Kidney tubule cell (primary cell): Measurements from ENCODE around the gene VAMP1.
"Not testable (repeated sequence)": the region's sequence is repeated elsewhere in the genome, so short reads cannot be mapped to it uniquely, and the experiment has no call there.

ENCODE experiments used
- DNase-seq: peaks from one replicate; pipeline ENCODE4 v3.0.0-alpha.2; 2018; ENCODE audit warnings: low spot score

The VAMP1 gene, protein sequence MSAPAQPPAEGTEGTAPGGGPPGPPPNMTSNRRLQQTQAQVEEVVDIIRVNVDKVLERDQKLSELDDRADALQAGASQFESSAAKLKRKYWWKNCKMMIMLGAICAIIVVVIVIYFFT

DNA sequence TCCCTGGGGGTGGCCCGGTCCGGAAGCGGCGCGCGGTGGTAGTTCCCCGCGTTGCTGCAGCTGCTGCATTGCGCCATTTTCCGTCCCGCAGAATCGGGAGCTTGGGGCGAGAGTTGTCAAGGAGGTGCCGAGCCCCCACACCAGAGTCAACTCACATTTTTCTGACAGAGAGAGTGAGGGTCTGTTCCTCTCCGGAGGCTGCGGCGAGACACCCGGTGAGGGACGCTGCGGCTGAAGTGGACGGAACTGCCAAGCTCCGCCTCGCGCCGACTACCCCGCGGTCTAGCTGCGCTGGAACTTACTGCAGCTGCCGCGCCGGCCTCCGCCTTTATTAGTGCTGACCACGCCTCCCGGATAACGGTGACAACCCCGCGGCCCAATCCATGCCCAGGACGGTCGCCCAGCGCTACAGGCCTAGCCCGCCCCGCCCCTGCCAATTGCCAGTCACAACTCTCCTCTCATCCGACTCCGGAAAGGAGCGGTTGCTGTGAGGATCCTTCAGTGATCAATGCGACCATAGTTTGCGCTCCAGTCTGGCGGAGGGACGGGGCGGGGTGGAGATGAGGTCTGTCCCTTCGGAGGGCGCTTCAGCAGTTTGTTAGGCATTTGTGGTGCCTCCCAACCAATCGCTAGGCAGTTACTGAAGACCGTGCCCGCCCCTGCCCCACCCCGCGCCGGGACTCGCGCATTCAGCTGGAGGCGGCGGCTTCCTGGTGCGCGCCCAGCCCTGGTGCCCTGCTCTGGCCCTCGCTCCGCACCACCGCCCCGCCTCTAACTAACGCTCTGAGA, at the start of gene VAMP1:
VAMP1 (minus strand) TSS at position 303 of the 789 bp plus-strand sequence; CDS start at position 157, 146 bp downstream.
- DNase-seq, result peak; percentile 95

DNA sequence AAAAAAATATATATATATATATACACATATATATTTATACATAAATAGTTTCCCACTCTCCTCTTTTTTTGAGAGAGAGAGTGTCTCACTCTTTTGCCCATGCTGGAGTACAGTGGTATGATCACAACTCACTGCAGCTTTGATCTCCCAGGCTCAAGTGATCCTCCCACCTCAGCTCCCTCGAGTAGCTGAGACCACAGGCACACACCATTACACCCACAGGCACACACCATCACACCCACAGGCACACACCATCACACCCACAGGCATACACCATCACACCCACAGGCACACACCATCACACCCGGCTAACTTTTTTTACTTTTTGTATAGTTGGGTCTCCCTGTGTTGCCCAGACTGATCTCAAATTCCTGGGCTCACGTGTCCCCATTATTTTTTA, 49.7 kb upstream of the VAMP1 start:
- DNase-seq, result no peak

DNA sequence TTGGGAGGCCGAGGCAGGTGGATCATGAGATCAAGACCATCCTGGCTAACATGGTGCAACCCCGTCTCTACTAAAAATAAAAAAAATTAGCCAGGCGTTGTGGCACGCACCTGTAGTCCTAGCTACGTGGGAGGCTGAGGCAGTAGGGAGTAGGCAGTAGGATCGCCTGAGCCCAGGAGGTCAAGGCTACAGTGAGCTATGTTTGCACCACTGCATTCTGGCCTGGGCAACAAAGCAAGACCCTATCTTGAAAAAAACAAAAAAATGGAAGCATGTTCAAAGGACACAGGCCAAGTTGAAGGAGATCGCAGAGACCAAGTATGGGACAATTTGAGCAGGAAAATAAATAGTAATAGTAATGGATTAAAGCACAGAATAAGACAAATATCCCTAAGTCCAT, 37.6 kb upstream of the VAMP1 start:
- no peak for DNase-seq

DNA sequence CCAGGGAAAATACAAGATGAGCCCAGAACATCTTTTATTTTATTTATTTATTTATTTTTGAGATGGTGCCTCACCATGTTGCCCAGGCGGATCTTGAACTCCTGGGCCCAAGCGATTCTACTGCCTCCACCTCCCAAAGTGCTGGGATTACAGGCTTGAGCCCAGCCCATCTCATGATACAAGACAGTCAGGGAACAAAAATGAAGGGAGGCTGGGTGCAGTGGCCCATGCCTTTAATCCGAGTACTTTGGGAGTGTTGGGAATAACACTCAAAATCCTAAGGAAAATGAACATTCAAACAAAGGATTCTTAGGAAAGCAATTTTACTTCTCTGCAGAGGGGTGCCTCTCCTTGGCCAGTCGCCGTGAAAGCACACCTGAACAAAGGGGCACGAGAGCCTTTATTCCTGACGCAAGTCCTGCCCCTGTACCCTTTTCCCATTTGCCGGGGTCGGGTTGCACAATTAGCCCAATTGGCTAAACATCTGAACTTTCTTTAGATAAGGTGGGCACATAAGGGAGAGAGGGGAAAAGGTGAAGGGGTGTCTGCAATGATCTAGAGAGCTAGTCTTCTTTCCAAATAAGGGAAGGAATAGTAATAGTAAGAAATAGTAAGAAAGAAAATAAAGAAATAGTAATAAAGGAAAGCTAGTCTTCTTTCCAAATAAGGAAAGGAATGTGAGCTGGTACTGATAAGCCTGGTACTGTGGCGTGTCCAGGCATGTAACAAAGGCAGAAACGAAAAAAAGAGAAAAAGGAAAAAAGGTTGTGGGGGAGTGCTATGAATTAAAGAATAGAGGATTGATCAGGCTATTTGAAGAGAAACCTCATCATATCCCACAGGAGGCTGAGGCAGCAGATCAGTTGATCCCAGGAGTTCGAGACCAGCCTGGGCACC, 36.9 kb upstream of the VAMP1 start:
- DNase-seq, result no peak

DNA sequence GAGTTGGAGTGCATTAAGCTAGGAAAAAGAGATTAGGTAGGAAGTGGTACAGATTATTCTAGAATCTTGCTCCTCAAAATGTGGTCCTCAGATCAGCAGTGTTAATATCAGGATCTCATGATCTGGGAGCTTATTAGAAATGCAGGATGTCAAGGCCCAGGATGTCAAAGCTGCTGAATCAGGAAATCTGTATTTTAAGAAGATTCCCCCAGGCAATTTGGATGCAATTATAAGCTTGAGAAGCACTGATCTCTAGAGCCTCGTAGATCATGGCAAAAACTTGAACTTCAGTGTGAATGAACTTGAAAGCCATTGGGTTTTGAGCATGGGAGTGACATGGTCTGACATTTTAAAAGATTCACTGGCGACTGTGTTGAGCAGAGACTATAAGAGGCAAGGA, 30.0 kb upstream of the VAMP1 start:
- no peak for DNase-seq

DNA sequence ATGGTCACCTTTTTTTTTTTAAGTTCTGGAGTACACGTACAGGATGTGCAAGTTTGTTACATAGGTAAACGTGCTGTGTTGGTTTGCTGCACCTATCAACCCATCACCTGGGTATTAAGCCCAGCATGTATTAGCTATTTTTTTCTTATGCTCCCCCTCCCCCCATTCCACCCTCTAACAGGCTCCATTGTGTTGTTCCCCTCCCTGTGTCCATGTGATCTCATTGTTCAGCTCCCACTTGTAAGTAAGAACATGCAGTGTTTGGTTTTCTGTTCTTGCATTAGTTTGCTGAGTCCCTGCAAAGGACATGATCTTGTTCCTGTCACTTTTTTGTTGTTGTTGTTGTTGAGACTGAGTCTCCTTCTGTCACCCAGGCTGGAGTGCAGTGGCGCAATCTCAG, 26.8 kb upstream of the VAMP1 start:
- DNase-seq, result not testable (repeated sequence)

DNA sequence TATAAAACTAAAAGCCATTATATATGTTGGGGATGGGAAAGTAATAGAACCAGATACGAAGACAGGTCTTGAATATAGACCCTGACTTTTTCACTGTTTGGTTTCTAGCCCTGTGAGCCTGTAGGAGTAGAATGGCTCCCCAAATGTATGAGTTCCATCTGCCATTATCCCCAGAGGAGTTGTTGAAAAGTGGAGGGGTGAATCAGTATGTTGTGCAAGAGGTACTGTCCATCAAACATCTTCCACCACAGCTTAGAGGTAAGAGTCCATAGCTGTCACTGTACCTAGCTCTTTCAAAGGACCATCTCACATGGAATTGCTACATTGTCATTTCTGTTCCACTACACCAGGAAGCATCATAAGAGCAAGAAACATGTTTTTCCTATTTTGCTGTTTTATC, 24.5 kb upstream of the VAMP1 start:
- no peak for DNase-seq

DNA sequence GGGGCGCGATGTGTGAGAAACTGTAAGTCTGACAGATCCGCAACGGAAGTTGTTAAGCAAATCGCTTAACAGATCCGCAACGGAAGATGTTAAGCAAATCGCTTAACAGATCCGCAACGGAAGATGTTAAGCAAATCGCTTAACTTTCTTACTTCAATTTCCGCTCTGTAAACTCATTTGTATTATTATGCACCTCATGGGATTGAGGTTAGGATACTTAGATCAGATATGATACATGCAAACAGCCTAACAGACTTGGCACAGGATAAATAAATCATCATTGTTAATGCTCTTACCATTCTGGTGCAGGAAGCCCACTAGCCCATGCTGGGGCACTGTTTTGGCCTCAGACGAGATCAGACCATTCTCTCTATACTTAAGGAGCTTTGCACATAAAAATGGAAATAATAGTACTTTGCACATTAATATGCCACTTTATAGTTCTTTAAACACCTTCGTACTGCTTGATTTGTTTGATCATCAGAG, 23.8 kb upstream of the VAMP1 start:
- peak; percentile 37 for DNase-seq

DNA sequence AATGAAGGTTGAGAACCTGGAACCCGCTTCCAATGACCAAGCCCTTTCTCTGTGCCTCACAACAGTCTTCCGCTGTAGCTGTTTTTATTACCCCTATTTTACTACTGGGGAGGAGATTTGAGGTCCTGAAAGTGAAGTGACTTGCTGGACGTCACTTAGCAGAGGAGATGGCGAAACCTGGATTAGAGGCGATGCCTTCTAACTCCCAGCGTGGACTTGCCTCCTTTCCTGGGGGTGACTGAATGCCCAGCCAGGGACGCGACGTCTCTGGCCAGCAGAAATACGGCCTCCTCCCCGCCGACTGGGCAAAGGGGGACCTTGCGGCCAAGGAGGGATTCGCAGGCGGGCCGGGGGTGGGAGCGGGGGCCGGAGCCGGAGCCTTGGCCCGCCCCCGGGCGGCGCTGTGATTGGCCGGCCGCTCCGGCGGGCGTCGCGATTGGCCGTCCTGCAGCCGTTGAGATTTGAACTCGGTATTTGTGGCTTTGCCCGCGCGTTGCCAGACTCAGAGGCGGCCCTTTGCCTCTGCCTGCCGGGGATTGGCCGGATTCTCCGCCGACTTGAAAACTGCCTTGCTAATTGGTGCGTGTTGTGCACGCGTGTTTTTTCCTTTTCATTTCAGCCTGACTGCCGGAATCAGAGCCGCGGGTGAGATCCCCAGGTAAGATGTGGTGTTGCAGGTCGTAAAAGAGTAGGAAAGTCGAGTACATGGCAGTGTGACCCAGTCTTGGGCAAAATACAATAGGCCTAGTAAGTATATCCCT, 23.2 kb upstream of the VAMP1 start, which contains the start of gene NCAPD2:
NCAPD2 (plus strand) TSS at position 606 of the 761 bp plus-strand sequence. CDS start 997 bp downstream, outside the sequence.
- peak; percentile 97 for DNase-seq

DNA sequence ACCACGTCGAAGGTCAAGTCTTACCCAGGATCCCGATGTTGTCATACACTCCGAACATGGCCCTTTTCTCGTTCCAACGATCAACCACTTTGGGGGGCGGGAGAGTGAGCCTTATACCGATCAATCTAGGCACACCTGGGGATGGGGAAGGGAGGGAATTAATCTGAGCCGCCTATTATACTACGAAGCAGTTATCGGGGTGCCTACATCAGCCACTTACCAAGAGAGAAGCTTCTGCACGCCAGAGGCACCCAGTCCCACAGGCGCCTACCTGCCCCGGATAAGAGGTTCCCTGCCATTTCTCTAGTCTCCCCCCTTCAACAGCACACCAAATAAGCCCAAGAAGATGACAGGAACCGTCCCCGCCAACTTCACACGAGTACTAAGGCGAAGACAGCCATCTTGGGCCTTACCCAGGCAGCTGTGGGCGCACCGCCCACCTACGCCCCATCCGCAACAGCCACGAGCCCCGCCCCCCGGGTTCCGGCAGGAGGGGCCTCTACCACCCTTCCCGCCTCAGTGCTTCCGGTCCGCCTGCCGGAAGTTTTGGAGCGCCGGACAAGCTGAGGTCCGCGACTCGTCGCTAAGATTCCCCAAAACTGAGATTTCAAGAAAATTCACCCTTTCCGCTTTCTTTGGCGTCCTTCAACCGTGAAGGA, 22.5 kb upstream of the VAMP1 start, which contains the start of gene MRPL51:
MRPL51 (minus strand) TSS at position 425 of the 659 bp plus-strand sequence; CDS start at position 299, 126 bp downstream.
- DNase-seq, result peak; percentile 95

DNA sequence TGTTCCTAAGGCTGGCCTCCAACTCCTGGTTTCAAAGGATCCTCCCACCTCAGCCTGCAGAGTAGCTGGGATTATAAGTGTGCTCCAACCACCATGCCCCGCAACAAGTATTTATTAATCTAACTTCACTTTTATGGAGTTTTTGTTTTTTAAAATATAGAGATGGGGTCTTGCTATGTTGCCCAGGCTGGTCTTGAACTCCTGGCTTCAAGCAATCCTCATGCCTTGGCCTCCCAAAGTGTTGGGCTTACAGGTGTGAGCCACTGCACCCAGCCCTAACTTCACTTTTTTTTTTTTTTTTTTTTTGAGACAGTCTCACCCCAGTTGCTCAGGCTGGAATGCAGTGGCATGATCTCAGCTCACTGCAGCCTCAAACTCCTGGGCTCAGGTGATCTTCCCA, 20.2 kb upstream of the VAMP1 start:
- not testable (repeated sequence) for DNase-seq

DNA sequence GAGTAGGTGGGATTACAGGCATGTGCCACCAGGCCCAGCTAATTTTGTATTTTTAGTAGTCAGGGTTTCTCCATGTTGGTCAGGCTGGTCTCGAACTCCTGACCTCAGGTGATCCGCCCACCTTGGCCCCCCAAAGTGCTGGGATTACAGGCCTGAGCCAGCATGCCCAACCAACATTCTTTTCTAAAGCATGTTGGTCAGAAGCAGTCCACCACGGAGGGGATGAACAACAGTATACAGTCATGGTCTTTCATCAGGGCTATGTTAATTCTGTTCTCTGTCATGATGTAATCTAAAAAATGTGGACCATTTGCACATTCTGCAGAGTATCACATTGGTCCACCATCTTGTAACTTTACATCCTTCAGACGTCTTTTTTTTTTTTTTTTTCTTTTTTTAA, 19.0 kb upstream of the VAMP1 start:
- no peak for DNase-seq

DNA sequence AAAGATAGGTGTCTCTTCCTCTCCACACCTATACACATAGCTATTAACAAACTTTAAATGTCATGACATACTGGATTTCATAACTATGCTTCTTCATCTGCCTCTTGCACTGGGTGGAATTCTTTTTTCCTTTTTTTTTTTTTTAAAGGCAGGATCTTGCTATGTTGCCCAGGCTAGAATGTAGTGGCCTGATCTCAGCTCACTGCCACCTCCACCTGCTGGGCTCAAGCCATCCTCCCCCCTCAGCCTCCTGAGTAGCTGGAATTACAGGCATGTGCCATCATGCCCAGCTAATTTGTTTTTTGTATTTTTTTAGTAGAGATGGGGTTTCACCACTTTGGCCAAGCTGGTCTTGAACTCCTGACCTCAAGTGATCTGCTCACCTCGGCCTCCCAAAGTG, 17.8 kb upstream of the VAMP1 start:
- DNase-seq, result no peak

DNA sequence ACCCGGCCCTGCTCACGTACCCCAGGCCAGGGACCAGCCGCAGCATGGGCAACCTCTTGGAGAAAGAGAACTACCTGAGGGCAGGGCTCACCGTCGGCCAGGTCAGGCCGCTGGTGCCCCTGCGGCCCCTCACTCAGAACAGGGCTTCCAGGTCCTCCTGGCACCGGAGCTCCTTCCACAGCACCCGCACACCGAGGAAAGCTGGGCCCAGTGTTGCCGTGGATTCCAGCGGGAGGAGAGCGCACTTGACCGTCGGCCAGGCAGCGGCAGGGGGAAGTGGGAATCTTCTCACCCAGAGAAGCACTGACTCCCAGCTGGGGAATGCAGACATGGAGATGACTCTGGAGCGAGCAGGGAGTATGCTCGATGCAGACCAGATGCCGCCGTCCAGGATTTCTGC, 7.9 kb upstream of the VAMP1 start:
- DNase-seq, result no peak

DNA sequence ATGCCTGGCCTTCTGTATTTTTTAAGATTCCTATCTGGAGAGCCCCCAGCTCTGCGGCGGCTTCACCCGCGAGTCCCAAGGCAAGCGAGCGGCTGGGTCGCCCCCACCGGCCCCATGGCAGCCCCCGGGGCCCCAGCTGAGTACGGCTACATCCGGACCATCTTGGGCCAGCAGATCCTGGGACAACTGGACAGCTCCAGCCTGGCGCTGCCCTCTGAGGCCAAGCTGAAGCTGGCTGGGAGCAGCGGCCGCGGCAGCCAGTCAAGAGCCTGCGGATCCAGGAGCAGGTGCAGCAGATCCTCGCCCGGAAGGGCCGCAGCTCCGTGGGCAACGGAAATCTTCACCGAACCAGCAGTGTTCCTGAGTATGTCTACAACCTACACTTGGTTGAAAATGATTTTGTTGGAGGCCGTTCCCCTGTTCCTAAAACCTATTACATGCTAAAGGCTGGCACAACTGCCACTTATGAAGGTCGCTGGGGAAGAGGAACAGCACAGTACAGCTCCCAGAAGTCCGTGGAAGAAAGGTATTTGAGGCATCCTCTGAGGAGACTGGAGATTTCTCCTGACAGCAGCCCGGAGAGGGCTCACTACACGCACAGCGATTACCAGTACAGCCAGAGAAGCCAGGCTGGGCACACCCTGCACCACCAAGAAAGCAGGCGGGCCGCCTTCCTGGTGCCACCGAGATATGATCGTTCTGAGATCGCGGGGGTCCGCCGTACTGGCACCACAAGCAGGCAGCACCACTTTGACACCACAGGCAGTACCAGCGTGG, 7.3 kb upstream of the VAMP1 start:
- not testable (repeated sequence) for DNase-seq

DNA sequence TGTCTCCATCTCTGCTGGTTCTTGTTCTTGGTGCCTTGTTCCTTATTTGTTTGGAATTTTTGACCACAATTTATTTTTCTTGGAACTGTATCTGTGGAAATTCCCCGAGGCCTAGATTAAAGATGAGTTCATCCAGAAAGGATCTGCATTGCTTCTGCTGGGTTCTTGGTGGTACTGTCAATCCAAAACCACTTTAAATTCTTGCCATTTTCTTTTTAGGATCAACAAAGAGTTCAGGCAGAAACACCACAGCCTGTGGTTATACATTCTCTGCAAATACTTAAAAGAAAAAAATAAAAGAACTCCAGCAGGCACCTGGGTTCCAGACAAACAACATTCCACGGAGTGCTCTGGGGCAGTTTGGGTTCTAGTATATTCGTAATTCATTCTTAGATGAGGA, 6.0 kb upstream of the VAMP1 start:
- peak; percentile 66 for DNase-seq

DNA sequence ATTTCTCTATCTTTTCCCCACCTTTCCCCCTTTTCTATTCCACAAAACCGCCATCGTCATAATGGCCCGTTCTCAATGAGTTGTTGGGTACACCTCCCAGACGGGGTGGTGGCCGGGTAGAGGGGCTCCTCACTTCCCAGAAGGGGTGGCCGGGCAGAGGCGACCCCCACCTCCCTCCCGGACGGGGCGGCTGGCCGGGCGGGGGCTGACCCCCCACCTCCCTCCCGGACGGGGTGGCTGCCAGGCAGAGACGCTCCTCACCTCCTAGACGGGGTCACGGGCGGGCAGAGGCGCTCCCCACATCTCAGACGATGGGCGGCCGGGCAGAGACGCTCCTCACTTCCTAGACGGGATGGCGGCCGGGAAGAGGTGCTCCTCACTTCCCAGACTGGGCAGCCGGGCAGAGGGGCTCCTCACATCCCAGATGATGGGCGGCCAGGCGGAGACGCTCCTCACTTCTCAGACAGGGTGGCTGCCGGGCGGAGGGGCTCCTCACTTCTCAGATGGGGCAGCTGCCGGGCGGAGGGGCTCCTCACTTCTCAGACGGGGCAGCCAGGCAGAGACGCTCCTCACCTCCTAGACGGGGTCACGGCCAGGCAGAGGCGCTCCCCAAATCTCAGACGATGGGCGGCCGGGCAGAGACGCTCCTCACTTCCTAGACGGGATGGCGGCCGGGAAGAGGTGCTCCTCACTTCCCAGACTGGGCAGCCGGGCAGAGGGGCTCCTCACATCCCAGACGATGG, 4.9 kb upstream of the VAMP1 start:
- not testable (repeated sequence) for DNase-seq

DNA sequence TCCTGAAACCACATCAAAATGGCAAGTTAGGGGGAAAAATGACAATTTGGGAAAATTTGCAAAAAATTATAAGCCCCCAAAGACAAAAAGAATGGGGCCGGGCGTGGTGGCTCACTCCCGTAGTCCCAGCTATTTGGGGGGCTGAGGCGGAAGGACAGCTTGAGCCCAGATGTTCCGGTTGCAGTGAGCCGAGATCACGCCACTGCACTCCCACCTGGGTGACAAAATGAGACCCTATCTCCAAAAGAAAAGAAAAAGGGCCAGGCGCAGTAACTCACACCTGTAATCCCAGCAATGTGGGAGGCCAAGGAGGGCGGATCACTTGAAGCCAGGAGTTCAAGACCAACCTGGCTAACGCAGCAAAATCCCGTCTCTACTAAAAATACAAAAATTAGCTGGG, 2.0 kb upstream of the VAMP1 start:
- DNase-seq, result no peak

DNA sequence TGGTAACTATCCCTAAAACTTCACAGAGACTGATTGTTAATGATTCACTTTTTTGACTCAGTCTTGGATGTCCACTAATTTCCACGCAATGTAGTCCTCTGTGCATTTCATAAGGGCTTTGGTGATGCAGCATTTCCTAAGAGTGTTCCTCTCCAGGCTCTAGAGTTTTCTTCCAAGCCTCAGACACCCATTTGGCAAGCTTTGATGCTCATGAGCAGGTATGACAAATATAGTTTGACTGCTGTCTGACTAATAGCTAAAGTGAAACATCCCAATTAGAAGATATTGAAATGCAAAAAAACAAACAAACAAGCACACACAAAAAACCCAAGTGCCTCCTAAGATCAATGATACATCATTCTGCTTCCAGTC, 1.5 kb upstream of the VAMP1 start:
- DNase-seq, result peak; percentile 73
